GM12874 (cell line): ENCODE measurements around the gene PRODH.

ENCODE experiments used
- CTCF ChIP-seq: IDR thresholded peaks from 2 replicates; pipeline ENCODE4 v1.5.1; 2011; ENCODE audit warnings: low read depth, mild to moderate bottlenecking, control low read depth, low read length, moderate library complexity; ENCODE audit not compliant: insufficient read depth

Gene PRODH

GRCh38 chr22:18935889-18936529 is at the start of gene PRODH:
Gene PRODH (minus strand): TSS chr22:18936293. CDS start chr22:18936287, 6 bp downstream.
- no peak for TF ChIP-seq CTCF

GRCh38 chr22:18985780-18986179 is 49.7 kb upstream of the PRODH start:
- TF ChIP-seq CTCF: no peak

GRCh38 chr22:18984564-18984963 is 48.5 kb upstream of the PRODH start:
- TF ChIP-seq CTCF: no peak

GRCh38 chr22:18983120-18983651 is 47.1 kb upstream of the PRODH start:
- no peak for TF ChIP-seq CTCF

- TF ChIP-seq CTCF: no peak
Measured at GRCh38 chr22:18980829-18981228, 44.7 kb upstream of the PRODH start.

- no peak for TF ChIP-seq CTCF
Measured at GRCh38 chr22:18979957-18980356, 43.9 kb upstream of the PRODH start.

- no peak for TF ChIP-seq CTCF
Measured at GRCh38 chr22:18978506-18978905, 42.4 kb upstream of the PRODH start.
